Liver (tissue), 9 donors: ENCODE results near the gene SIGLEC12. TPM values are rescaled to one million over a fixed set of nuclear protein-coding genes. Genes with fewer than 3 reads are reported as not detected.

Source experiments
- DNase-seq: peaks from one replicate; pipeline ENCODE4 v3.0.0-alpha.2; 2017; ENCODE audit warnings: low spot score
- H3K27ac ChIP-seq, 2 donors: one replicate each; pipeline ENCODE4 v1.7.0; 2013; ENCODE audit warnings: inconsistent platforms in 2 of 2, low read length in 2 of 2, control low read depth in 1 of 2, low read depth in 1 of 2, mild to moderate bottlenecking in 1 of 2
- H3K27me3 ChIP-seq, 4 donors: one replicate each; pipeline versions ENCODE4 v1.6.1 to v1.7.0; 2013; ENCODE audit warnings: low read length in 3 of 4, inconsistent platforms in 1 of 4, mild to moderate bottlenecking in 1 of 4, moderate library complexity in 1 of 4; ENCODE audit not compliant: control insufficient read depth in 4 of 4, insufficient read depth in 4 of 4
- H3K36me3 ChIP-seq, 4 donors: one replicate each; pipeline versions ENCODE4 v1.6.1 to v1.7.0; 2013; ENCODE audit warnings: low read length in 3 of 4, mild to moderate bottlenecking in 3 of 4, low read depth in 1 of 4, moderate library complexity in 1 of 4; ENCODE audit not compliant: control insufficient read depth in 4 of 4, insufficient read depth in 3 of 4
- H3K4me1 ChIP-seq, 4 donors: one replicate each; pipeline versions ENCODE4 v1.6.1 to v1.7.0; 2013; ENCODE audit warnings: low read length in 3 of 4, mild to moderate bottlenecking in 3 of 4, moderate library complexity in 1 of 4; ENCODE audit not compliant: control insufficient read depth in 4 of 4, insufficient read depth in 4 of 4
- H3K4me3 ChIP-seq, 3 donors: one replicate each; pipeline versions ENCODE4 v1.6.1 to v1.7.0; 2013; ENCODE audit warnings: low read length in 3 of 3, control low read depth in 1 of 3, low read depth in 1 of 3, mild to moderate bottlenecking in 1 of 3
- H3K9ac ChIP-seq, 2 donors: one replicate each; pipeline ENCODE4 v1.7.0; 2013; ENCODE audit warnings: low read length in 2 of 2, mild to moderate bottlenecking in 2 of 2, moderate library complexity in 2 of 2, control low read depth in 1 of 2, low read depth in 1 of 2
- H3K9me3 ChIP-seq, 4 donors: one replicate each; pipeline versions ENCODE4 v1.6.1 to v1.7.0; 2013; ENCODE audit warnings: low read length in 3 of 4; ENCODE audit not compliant: control insufficient read depth in 4 of 4
- EGR1 ChIP-seq, 2 donors: IDR thresholded peaks; 2 replicates each; pipeline ENCODE4 v1.6.1; 2016 to 2018; ENCODE audit warnings: antibody characterized with exemption in 2 of 2, low read depth in 2 of 2
- FOXA1 ChIP-seq: IDR thresholded peaks from 2 replicates; pipeline ENCODE4 v1.6.1; 2016; ENCODE audit warnings: antibody characterized with exemption
- FOXA2 ChIP-seq: IDR thresholded peaks from 2 replicates; pipeline ENCODE4 v1.6.1; 2016; ENCODE audit warnings: antibody characterized with exemption
- GABPA ChIP-seq, 2 donors: IDR thresholded peaks in 1 of 2; conservative IDR thresholded peaks in 1 of 2; 2 replicates each; pipeline ENCODE4 v1.6.1; 2016; ENCODE audit warnings: antibody characterized with exemption in 2 of 2, mild to moderate bottlenecking in 1 of 2, moderate library complexity in 1 of 2
- HNF4A ChIP-seq, 2 donors: conservative IDR thresholded peaks; 2 replicates each; pipeline ENCODE4 v1.6.1; 2016; ENCODE audit warnings: antibody characterized with exemption in 2 of 2, mild to moderate bottlenecking in 2 of 2
- HNF4G ChIP-seq: IDR thresholded peaks from 2 replicates; pipeline ENCODE4 v1.6.1; 2016; ENCODE audit warnings: antibody characterized with exemption
- JUND ChIP-seq, 2 donors: IDR thresholded peaks; 2 replicates each; pipeline ENCODE4 v1.6.1; 2016; ENCODE audit warnings: antibody characterized with exemption in 2 of 2
- NR2F2 ChIP-seq: IDR thresholded peaks from 2 replicates; pipeline ENCODE4 v1.6.1; 2016; ENCODE audit warnings: antibody characterized with exemption
- RAD21 ChIP-seq, 2 donors: IDR thresholded peaks; 2 replicates each; pipeline ENCODE4 v1.6.1; 2016; ENCODE audit warnings: antibody characterized with exemption in 2 of 2, mild to moderate bottlenecking in 2 of 2
- RXRA ChIP-seq, 2 donors: IDR thresholded peaks; 2 replicates each; pipeline ENCODE4 v1.6.1; 2017 to 2018; ENCODE audit warnings: antibody characterized with exemption in 2 of 2, mild to moderate bottlenecking in 1 of 2
- SP1 ChIP-seq: IDR thresholded peaks from 2 replicates; pipeline ENCODE4 v1.6.1; 2018; ENCODE audit warnings: antibody characterized with exemption, mild to moderate bottlenecking
- TAF1 ChIP-seq: conservative IDR thresholded peaks from 2 replicates; pipeline ENCODE4 v1.6.1; 2016; ENCODE audit warnings: antibody characterized with exemption, mild to moderate bottlenecking
- YY1 ChIP-seq: IDR thresholded peaks from 2 replicates; pipeline ENCODE4 v1.6.1; 2016; ENCODE audit warnings: antibody characterized with exemption, mild to moderate bottlenecking
- WGBS: extraction: QIAGEN DNeasy Blood & Tissue Kit; methylation state at CpG from one replicate; pipeline ENCODE4 v1.1.7; 2013; 5-methylcytosine and 5-hydroxymethylcytosine counted together
- polyA plus RNA-seq, 2 donors: library from polyadenylated mRNA; stranded (reverse) in 1 of 2; unstranded in 1 of 2; fragments of 200-250 nt in 1 of 2; fragments of >200 nt in 1 of 2; fragmentation: Nextera tagmentation in 1 of 2; extraction: Ambion mirVana in 1 of 2; gene quantifications; one replicate each; pipeline versions ENCODE4 v1.2.1 to v1.2.3, GENCODE V29; 2013 to 2015
- total RNA-seq, 2 donors: library from RNA; depleted of rRNA; stranded (reverse); fragments of >200 nt; gene quantifications; one replicate each; pipeline ENCODE4 v1.2.3, GENCODE V29; 2014
- TF ChIP-seq, protein P1 (sequence below): IDR thresholded peaks from 2 replicates; pipeline ENCODE4 v1.6.1; 2016; ENCODE audit warnings: antibody characterized with exemption
- TF ChIP-seq, protein P2 (sequence below): IDR thresholded peaks from 2 replicates; pipeline ENCODE4 v1.6.1; 2016; ENCODE audit warnings: antibody characterized with exemption
- TF ChIP-seq, protein P3 (sequence below): IDR thresholded peaks from 2 replicates; pipeline ENCODE4 v1.6.1; 2016; ENCODE audit warnings: antibody characterized with exemption
- TF ChIP-seq, protein P4 (sequence below): IDR thresholded peaks from 2 replicates; pipeline ENCODE4 v1.6.1; 2016; ENCODE audit warnings: antibody characterized with exemption, mild to moderate bottlenecking
- TF ChIP-seq, protein P5 (sequence below): fragments of 150-350 bp; IDR thresholded peaks from 2 replicates; pipeline ENCODE4 v1.5.1; 2017; ENCODE audit warnings: improper control_type of control experiment, low read depth, low read length; ENCODE audit not compliant: missing input control
- donor health status: healthy.
- donor health status: healthy.
- donor health status: healthy.
- donor health status: healthy.
- donor health status: healthy.

SIGLEC12 gene
- total and polyA plus RNA-seq, 4 donors, result 0.05 to 5.0 (median 0.52) TPM

DNA sequence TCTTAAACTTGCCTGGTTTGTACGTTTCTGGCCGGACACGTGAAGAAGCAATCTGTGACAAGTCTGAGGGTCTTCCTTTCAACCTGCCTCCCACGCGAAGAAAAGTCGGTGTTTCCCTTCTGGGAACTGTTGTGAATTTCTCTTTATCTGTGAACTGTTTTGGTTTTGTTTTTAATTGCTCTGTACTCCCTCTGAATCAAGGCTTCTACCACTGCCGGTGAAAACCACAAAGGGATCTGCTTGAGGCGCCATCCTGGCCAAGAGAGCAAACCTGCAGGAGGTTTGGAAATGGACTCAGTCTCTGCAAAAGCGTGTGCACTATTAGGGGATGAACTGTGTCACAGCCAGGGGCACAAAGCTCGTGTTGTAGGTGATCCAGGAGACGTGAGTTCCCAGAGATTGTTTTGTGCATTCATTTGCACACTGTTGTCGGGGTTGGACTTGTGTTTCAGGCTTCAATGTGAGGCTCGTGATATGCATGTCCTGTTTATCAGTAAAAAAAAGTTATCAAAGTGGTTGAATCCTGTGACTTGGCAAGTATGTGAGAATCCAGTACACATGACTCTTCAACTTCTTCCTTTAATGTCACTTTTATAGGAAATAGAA lies 53.1 kb downstream of the SIGLEC12 start:
- WGBS, result 49% methylated on average over 13 of the region's 13 CpGs
- Histone ChIP-seq H3K36me3 (no peaks in the 10 kb centered on the region), H3K9ac (no peak overlapping the region), H3K27ac (no peak overlapping the region), H3K4me1 (no peaks in the 10 kb centered on the region), H3K27me3 (no peaks in the 10 kb centered on the region), H3K9me3 (no peaks in the 10 kb centered on the region), H3K4me3 (no peak overlapping the region)
- no peak for TF ChIP-seq HNF4G
- no peak for TF ChIP-seq RAD21 (IDR thresholded peaks at IDR 0.05)
- TF ChIP-seq, protein P1, sequence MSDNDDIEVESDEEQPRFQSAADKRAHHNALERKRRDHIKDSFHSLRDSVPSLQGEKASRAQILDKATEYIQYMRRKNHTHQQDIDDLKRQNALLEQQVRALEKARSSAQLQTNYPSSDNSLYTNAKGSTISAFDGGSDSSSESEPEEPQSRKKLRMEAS, result no peak
- TF ChIP-seq, protein P2, sequence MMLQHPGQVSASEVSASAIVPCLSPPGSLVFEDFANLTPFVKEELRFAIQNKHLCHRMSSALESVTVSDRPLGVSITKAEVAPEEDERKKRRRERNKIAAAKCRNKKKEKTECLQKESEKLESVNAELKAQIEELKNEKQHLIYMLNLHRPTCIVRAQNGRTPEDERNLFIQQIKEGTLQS, result no peak
- TF ChIP-seq, protein P3, sequence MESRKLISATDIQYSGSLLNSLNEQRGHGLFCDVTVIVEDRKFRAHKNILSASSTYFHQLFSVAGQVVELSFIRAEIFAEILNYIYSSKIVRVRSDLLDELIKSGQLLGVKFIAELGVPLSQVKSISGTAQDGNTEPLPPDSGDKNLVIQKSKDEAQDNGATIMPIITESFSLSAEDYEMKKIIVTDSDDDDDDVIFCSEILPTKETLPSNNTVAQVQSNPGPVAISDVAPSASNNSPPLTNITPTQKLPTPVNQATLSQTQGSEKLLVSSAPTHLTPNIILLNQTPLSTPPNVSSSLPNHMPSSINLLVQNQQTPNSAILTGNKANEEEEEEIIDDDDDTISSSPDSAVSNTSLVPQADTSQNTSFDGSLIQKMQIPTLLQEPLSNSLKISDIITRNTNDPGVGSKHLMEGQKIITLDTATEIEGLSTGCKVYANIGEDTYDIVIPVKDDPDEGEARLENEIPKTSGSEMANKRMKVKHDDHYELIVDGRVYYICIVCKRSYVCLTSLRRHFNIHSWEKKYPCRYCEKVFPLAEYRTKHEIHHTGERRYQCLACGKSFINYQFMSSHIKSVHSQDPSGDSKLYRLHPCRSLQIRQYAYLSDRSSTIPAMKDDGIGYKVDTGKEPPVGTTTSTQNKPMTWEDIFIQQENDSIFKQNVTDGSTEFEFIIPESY, result no peak
- TF ChIP-seq TAF1, result no peak
- TF ChIP-seq GABPA (IDR thresholded peaks at IDR 0.05 in 1 of 2, conservative IDR thresholded peaks at IDR 0.05 in 1 of 2), result no peak
- no peak for TF ChIP-seq HNF4A (conservative IDR thresholded peaks at IDR 0.05)
- TF ChIP-seq, protein P4, sequence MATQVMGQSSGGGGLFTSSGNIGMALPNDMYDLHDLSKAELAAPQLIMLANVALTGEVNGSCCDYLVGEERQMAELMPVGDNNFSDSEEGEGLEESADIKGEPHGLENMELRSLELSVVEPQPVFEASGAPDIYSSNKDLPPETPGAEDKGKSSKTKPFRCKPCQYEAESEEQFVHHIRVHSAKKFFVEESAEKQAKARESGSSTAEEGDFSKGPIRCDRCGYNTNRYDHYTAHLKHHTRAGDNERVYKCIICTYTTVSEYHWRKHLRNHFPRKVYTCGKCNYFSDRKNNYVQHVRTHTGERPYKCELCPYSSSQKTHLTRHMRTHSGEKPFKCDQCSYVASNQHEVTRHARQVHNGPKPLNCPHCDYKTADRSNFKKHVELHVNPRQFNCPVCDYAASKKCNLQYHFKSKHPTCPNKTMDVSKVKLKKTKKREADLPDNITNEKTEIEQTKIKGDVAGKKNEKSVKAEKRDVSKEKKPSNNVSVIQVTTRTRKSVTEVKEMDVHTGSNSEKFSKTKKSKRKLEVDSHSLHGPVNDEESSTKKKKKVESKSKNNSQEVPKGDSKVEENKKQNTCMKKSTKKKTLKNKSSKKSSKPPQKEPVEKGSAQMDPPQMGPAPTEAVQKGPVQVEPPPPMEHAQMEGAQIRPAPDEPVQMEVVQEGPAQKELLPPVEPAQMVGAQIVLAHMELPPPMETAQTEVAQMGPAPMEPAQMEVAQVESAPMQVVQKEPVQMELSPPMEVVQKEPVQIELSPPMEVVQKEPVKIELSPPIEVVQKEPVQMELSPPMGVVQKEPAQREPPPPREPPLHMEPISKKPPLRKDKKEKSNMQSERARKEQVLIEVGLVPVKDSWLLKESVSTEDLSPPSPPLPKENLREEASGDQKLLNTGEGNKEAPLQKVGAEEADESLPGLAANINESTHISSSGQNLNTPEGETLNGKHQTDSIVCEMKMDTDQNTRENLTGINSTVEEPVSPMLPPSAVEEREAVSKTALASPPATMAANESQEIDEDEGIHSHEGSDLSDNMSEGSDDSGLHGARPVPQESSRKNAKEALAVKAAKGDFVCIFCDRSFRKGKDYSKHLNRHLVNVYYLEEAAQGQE, result no peak
- TF ChIP-seq, protein P5, sequence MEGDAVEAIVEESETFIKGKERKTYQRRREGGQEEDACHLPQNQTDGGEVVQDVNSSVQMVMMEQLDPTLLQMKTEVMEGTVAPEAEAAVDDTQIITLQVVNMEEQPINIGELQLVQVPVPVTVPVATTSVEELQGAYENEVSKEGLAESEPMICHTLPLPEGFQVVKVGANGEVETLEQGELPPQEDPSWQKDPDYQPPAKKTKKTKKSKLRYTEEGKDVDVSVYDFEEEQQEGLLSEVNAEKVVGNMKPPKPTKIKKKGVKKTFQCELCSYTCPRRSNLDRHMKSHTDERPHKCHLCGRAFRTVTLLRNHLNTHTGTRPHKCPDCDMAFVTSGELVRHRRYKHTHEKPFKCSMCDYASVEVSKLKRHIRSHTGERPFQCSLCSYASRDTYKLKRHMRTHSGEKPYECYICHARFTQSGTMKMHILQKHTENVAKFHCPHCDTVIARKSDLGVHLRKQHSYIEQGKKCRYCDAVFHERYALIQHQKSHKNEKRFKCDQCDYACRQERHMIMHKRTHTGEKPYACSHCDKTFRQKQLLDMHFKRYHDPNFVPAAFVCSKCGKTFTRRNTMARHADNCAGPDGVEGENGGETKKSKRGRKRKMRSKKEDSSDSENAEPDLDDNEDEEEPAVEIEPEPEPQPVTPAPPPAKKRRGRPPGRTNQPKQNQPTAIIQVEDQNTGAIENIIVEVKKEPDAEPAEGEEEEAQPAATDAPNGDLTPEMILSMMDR, result no peak
- no peak for TF ChIP-seq NR2F2
- TF ChIP-seq RXRA (IDR thresholded peaks at IDR 0.05), result no peak
- no peak for TF ChIP-seq JUND (IDR thresholded peaks at IDR 0.05)
- no peak for TF ChIP-seq SP1
- TF ChIP-seq FOXA1, result no peak
- TF ChIP-seq EGR1 (IDR thresholded peaks at IDR 0.05; ENCODE audit: low read depth in 2 of 2), result no peak
- TF ChIP-seq YY1, result no peak
- no peak for TF ChIP-seq FOXA2
- no peak for DNase-seq
